ENCODE measurements around the gene GNPAT.

The GNPAT gene

DNA sequence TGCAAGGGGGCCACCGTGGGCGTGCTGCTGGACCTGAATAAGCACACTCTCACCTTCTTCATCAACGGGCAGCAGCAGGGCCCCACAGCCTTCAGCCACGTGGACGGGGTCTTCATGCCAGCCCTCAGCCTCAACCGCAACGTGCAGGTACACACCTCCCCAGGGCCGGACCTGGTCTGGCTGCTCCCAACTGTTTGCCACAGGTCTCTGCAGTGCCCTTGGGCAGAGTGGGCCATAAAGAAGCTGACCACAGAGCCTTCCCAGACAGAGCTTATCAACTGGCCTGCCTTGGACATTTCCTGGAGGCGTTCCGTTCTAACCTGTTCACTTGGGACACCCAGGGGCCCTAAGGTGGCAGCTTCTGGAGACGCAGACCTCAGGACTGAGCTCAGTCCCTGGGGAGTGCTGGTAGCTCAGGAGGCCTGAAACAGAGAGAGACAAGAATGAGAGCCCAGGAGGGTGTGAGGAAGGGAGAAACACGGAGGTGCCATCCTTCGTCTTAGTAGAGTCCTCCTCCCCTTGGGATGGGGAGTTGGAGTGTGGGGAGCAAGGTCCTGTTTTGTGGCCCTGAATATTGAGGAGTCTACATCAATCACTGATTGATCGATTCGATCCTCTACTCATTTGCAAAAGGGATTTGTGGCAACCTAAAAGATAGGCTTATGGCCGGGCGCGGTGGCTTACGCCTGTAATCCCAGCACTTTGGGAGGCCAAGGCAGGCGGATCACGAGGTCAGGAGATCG, 27.0 kb upstream of the GNPAT start:
- no peak for DNase-seq

DNA sequence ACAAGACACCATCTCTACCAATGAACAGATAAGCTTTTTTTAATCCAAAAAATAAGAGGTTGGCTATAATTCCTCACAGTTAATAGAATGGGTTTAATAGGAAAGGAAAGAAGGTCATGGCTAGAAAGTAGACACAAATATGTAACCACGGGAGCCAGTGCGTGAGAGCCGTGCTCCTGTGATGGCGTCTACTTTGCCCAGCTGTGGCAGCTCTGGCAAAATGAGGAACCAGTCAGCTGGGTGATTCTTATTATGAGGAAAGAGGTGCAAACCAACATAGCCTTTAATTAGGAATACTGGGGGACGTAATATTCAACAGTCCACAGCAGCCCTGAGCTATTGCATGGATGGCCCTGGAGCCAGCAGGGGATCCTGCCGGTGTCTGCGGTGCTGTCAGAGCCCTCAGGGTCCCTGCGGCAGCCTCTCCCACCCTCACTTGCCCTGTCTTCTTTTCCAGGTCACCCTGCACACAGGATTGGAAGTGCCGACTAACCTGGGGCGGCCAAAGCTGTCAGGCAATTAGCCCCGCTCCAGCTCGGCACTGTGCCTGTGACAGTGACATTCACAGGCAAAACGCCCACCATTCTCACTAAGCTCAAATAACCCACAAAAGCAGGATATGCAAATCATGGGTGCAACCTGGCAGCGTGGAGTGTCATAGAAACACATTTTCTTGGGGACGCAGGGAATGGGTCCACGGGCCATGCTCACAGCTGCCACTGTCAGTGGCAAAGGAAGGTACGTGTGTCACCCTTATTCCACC, 25.9 kb upstream of the GNPAT start:
- no peak for DNase-seq

DNA sequence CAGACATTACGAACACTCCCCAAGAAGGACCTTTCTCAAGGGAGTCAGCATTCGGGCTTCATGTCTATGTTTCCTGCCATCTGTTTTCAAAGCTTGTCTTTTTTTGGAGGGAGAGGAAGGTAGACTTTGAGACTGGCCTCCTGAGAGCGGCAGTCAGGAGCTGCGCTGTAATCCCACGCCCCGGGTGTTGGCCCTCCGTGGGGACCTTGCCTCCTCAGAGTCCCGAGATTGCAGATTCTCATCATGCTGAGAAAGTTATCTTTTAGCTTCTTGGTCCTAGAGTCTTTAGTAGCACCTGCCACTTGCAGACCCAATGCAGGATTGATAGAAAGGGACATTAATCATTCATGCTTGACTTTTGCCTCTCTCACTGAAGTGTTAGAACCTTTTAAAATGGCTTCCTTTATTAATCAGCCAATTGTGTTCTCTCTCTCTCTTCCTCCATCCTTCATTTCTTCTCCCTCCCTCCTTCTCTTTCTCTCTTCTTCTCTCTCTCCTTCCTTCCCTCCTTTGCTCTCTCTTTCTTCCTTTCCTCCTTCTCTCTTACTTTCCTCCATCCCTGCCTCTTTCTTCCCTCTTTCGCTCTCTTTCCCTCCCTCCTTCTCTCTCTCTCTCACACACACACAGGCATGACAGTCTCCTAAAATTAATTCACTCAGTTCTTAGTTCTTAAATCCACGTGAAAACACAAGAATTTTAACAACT, 25.2 kb upstream of the GNPAT start:
- no peak for DNase-seq

DNA sequence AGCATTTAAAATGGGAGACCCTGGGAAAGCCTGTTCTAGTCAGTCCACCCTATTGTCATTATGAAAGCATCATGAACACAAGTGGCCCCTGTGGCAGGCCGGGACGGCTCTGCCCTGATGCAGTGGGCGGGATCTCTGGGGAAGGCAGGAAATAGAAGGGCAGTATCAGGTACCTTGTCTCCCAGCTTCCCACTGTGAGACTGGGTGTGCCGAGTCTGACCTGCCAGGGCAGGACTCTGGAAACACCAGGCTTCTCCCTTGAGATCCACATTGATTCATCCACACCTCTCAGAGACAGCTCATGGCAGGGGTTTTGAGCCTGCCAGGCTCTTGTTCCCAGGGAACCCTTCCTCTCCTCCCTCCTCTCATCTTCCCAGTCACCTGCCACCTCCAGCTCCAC, 24.5 kb upstream of the GNPAT start:
- DNase-seq: no peak

DNA sequence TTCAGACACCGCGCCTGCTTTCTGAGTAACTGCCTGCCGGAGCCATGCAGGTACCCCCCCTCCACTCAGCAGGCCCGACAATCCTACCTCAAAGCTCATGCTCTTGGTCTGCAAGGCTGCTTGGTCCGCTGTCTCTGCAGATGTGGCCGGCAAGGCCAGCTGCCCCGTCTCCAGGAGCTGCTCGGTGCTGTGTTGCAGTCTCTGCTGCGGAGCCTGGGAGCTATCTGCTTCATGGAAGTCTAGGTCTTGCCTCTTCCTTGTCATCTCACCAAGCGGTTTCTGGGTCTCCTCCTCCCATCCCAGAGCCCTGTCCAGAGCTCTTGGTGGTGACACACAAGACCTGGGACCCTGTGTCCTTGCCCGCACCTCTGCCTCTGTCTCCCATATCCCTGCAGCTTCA, 24.0 kb upstream of the GNPAT start:
- DNase-seq: no peak

DNA sequence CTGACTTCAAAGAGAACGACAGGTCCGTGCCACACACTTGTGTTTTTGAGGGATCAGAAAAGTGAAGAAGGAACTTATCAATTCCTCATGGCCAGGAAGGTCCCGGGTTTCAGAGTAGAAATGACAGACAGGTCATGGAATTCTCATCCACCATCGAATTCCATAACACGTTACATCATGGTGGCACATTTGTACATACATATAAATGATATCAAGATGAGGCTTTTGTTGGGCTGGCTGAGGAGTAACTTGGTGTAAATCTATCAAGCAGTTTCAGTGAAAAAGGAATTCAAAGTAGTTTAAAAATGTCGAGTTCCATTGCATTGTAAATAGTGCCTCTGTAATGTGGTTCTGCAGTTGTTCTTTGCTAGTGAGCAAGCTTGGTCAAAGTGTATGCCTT, 22.9 kb upstream of the GNPAT start:
- DNase-seq: no peak

DNA sequence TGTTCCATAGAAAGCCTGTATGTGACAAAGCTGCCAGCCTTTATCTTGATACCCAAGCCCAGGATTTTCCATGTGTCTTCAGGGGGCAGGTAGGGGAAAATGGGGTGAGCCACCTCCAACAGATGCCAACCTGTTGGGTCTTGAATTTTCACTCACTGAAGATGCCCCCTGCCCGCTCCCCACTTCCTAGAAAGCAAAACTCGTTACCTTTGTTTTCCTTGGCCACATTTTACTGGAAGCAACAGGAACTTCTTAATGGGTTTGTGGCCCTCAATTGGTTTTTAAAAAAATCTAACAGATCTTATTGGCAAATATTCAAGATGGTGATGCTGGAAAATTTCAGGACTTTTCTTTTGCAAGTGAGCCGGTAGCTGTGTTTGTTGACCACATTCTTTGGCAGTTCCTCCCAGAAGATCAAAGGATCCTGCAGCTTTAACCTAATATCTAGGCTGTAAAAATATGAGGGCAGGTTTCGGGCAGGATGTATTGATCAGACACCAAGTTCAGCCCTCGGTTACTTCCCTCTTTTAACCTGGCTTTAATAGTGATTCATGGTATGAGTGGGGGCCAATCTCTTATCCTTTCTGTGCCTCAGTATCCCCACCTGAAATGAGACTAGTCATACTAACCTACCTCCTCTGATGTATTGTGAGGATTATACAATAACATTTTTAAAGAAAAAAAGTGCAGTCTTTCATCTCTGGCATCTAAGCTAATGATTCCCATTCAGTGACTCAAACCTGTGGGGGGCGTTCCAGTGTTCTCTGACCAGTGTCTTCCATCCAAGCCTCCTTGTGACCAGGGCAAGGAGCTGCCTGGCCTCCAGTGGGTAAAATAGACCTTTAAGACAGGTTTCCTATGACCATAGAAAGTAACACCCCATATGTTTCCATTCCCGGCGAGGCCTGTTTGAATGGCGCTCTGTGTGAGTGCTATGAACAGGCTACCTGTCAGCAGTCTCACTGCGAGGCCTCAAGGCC, 21.3 kb upstream of the GNPAT start:
- DNase-seq: no peak

DNA sequence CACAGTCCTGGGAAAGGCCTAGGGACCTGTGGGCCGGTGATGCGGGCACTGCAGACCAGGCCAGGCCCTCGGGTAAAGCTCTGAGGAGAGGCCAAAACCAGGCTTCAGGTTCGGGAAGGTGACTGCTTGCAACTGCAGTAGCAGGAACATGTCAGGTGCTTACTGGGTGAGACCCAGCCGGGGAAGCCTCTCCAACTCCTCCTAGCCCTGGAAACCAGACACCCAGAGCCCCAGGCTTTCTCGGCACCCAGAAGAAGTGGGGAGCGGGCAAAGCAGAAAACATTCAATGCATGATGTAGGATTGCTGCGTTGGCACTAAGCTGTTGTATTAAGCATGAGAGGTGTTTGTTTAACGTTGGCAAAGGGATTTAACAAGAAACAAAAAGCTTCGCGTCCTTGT, 20.2 kb upstream of the GNPAT start:
- no peak for DNase-seq

DNA sequence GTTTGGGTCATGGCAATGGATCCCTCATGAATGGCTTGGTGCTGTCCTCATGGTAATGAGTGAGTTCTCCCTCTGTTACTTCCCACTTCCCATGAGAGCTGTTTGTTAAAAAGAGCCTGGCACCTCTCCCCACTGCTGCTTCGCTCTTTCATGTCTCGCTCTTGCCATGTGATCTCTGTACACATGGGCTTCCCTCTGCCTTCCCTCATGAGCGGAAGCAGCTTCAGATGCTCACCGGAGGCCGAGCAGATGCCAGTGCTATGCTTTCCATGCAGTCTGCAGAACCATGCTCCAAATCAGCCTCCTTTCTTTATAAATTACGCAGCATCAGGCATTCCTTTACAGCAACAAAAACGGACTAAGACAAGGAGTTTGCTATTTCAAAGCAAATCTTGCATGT, 14.9 kb upstream of the GNPAT start:
- DNase-seq: no peak

DNA sequence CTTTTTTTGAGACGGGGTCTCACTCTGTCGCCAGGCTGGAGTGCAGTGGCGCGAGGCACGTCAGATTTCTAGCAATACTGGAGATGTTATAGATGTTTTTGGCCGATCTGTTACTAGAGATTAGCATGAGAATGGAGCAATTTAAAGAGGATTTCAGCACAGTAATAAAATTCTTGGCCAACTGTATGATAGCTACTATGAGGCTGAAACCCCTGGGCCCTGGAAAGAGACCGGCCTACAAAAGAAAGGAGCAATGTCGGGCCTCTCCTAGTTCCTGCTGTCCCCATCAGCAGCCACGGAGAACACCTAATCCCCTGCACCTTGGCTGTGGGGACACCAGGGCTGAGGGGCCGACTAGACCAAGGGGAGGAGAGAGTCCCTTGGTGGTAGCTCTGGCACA, 9.5 kb upstream of the GNPAT start:
- no peak for DNase-seq

DNA sequence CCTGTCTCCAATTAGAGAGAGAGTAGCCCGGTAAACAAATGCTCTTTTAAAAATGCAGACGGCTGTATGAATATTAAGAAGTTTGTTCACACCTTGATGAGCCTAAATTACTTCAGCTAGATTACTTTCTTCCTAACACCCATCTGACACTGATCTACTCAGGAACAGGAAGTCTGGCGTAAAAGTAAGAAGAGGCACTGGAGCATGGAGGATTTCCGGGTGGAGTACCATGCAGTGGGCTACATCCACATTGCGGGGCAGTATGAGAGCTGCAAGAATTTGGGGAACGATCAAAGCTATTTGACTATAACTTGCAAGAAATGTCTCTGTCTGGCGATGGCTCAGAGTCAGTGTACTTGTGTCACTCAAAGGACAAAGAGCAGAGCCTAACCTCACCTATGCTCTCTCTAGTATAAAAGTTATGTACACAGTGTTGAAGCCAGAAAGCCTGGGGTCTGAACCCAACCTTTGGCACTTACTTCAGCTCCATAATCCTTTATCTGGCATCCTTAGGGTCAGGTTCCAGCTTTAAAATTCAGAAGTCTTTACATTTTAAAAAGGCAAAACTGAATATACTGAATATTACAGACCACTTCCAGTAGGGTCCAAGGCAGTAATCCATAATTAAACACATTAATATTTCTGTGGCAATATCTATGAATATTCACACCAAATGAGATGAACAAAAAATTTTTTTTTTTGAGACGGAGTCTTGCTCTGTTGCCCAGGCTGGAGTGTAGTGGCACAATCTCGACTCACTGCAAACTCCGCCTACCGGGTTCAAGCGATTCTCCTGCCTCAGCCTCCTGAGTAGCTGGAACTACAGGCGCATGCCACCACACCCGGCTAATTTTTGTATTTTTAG, 7.9 kb upstream of the GNPAT start:
- no peak for DNase-seq

DNA sequence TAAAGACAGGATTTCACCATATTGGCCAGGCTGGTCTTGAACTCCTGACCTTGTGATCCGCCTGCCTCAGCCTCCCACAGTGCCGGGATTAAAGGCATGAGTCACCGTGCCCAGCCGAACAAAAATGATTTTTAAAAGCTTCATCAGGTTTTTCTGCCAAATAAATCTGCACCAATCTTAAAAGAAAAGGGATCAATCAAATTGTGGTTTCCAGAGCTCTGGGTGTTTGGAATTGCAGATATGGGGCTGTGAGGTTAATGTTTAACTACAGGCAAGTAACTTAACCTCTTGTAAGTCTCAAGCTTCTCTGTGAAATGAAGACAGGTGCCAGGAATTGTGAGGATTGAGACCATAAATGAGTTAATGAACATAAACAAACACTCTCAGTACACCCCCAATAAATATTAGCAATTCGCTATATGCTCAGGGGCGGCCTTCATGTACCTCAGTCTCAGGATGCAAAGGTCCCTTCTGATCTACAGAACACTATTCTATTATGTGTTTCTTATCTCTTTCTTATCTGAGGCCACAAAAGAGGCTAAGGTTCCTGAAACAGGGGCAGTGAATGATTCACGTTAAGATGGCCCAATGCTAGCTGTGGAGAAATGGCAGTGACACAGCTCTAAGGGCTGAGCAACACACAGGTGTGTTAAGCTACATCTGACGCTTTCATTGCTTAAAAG, 7.1 kb upstream of the GNPAT start:
- no peak for DNase-seq

DNA sequence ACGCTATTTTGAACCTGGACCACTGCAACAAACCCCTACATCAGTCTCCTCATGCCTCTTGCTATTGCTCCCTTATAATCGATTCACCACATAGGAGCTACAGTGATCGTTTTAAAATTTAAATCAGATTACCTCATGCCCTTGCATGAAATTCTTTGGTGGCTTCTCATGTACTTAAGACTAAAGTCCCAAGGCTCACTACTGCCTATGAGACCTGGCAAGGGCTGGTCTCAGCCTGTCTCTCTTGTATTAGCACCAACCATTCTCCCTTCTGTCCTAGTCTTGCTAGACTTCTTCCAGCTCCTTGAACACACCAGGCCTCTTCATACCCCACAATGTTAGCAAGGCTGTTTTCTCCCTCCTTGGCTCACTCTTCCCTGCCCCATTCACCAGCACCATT, 6.5 kb upstream of the GNPAT start:
- no peak for DNase-seq

DNA sequence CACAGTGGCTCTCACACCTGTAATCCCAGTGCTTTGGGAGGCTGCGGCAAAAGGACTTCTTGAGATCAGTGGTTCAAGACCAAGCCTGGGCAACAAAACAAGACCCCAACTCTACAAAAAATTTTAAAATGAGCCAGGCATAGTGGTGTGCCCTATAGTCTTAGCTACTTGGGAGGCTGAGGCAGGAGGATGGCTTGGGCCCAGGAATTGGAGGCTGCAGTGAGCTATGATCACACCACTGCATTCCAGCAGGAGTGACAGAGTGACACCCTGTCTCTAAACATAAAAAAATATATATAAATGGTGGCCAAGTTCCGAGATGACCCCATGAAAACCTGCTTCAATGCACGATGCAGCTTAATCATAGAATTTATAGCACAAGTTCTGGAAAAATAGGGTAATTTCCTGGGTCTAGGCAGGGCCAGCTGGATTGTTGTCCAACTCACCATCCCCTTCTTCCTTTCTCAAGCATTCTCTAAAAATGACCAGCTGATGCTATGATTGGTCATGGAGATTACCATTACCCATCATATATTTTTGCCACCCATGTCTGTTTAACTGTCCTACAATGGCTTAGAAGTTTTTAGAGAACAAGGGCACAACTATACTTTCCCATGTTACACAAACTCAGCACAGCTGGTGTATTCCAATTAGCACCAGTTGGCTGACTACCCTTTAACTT, 5.3 kb upstream of the GNPAT start:
- no peak for DNase-seq

DNA sequence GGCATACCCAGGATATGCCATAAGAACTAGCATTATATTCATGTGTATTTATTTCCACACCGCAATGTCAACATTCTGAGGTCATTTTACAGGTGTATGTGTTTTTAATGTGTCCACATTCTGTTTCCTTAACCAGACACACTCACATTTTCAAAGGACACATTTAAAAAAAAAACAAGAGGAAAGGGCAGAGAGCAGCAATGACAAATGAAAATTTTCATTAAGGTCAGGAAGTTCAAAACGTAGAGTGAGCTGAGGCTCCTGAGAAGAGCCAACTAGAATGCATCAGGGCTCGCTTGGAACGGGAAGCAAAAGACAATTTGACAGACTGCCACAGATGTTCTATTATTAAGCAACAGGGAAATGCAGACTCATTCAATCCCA, 4.8 kb upstream of the GNPAT start:
- no peak for DNase-seq

DNA sequence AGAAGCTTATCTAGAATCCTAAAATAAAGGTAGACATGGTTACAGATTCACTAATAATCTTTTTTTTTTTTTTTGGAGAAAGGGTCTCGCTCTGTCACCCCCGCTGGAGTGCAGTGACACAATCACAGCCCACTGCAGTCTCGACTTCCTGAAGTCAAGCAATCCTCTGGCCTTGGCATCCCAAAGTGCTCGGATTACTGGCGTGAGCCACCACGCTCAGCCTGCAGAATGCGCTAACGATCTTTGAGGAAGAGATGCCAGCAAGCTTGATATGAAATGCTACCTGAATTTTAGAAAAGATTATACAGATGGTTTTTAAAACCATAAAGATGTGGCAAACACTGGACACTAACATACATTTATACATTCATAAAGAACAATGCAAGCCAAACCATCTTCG, 4.1 kb upstream of the GNPAT start:
- no peak for DNase-seq

DNA sequence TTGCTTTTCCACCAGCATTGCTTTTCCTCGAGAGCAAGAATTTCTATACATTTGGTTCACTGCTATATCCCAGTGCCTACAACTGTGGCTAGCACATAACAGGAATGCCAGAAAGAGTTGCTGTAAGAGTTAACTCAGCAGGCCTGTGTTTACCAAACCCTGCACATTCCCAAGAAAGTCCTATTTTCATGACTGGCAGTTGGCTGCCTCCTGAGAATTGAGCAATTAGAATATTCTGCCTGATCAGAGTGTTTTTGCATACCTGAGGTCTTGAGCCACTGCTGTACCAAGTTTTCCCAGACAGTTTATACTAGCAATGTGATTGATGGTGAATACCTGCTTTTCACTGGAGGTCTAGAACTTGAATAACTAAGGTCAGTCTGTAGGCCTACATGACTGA, 2.7 kb upstream of the GNPAT start:
- DNase-seq: no peak

DNA sequence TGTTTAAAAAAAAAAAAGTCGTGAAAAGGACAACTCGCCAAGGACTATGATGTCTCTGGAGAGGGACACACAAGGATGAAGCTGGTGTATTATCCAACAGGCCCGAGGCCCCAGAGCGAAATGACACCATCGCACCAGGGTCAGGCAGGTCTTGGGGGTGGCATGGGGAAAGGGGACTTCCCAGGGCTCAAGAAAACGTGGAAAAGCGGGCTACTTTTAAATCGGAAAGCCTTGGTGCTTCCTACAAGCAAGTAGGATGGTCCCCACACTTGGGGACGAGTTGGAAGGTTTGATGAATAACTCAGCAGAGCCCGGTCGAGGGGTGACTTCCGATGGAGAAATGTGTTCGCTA, 505 bp upstream of the GNPAT start:
- no peak for DNase-seq

DNA sequence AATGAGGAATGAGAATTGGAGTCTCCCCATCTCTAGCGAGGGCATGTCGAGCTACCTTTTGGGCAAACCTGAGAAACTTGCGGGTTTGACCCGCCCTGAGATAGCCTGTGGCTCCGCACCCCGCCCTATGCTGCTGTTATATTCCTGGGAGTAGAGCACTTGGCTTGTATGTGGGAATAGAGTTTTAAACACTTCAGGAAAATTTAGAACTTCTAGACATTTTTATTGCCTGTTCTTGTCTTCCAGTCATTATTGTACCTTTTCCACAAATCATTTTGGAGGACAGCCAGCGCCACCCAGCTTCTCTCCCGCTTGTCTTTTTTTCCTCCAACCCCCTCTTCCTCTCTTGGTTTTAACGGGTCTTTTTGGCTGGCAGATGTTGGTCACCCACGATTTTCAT, 738 bp downstream of the GNPAT start:
- DNase-seq: no peak

DNA sequence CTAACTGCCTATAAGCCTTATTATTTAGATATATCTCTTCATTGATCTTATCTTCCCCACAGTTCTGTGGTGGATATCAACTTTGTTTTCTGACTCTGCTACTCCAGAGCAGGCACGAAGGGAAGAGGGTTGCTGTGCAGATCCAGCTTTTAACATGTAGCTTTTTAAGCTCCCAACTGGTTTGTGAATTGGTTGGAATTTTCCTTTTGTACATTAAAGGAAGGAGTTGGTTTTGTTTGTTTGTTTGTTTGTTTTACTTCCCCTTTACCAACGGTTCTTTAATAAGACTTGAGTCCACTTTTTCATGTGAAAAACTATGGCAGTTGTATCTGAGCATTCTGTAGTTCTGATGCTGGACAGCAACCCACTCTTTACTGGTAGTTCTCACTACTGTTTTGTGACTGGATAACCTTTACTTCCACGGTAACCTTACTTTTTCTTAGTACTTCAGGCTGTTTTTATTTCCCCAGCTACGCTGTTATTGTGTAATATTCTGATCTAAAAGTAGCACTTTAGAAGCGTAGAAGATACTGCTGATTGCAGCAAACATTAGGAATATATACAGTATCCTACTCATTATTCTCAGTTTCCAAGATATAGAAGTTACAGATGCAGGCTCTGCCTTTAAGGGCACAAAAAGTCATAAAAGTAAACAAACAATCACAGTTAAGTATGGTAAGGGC, 1.6 kb downstream of the GNPAT start:
- no peak for DNase-seq
